Fibroblast of villous mesenchyme (primary cell): Measurements from ENCODE around the gene RAD9A. TPM values are rescaled to one million over a fixed set of nuclear protein-coding genes. Genes with fewer than 3 reads are reported as not detected.
A peak's percentile ranks its signal among the peaks of the same experiment; 100 is the strongest.

Experiments
- DNase-seq: peaks from one replicate; pipeline ENCODE4 v3.0.0-alpha.2; 2010; ENCODE audit warnings: low read depth
- H3K4me3 ChIP-seq: 2 replicates; pipeline ENCODE4 v1.5.1; 2011; ENCODE audit warnings: low read depth, mild to moderate bottlenecking, low read length
- total RNA-seq: library from RNA; depleted of rRNA; stranded (reverse); fragments of >200 nt; gene quantifications from 2 replicates; pipeline ENCODE4 v1.2.3, GENCODE V29; 2012
- TF ChIP-seq, protein P1 (sequence below): IDR thresholded peaks from 2 replicates; pipeline ENCODE4 v1.5.1; 2012; ENCODE audit warnings: low read depth, mild to moderate bottlenecking, low read length; ENCODE audit not compliant: insufficient read depth

The RAD9A gene
- total RNA-seq, 1 donor = 4.3 TPM

DNA sequence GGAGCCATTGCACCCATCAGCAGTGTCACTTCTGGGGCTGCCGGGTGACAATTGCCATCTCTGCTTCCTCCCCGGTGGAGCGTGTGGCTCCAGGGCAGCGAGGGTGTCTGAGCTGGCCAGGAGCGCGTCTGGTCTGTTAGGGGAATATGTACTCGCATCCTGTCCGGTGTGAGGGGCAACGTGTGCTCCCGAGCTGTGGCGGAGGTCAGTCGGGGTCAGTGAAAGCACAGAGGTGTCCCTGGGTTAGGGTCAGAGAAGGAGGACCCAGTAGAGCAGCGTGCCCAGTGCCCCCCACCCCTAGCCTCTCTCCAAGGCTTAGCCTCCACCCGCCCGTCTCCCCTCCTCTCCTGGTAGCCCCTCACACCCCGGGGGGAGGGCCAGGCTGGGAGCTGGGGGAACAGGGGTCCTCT, 19.9 kb upstream of the RAD9A start:
- DNase-seq = no peak
- TF ChIP-seq, protein P1, sequence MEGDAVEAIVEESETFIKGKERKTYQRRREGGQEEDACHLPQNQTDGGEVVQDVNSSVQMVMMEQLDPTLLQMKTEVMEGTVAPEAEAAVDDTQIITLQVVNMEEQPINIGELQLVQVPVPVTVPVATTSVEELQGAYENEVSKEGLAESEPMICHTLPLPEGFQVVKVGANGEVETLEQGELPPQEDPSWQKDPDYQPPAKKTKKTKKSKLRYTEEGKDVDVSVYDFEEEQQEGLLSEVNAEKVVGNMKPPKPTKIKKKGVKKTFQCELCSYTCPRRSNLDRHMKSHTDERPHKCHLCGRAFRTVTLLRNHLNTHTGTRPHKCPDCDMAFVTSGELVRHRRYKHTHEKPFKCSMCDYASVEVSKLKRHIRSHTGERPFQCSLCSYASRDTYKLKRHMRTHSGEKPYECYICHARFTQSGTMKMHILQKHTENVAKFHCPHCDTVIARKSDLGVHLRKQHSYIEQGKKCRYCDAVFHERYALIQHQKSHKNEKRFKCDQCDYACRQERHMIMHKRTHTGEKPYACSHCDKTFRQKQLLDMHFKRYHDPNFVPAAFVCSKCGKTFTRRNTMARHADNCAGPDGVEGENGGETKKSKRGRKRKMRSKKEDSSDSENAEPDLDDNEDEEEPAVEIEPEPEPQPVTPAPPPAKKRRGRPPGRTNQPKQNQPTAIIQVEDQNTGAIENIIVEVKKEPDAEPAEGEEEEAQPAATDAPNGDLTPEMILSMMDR = no peak
- H3K4me3 ChIP-seq = peak overlapping the region; percentile 65

DNA sequence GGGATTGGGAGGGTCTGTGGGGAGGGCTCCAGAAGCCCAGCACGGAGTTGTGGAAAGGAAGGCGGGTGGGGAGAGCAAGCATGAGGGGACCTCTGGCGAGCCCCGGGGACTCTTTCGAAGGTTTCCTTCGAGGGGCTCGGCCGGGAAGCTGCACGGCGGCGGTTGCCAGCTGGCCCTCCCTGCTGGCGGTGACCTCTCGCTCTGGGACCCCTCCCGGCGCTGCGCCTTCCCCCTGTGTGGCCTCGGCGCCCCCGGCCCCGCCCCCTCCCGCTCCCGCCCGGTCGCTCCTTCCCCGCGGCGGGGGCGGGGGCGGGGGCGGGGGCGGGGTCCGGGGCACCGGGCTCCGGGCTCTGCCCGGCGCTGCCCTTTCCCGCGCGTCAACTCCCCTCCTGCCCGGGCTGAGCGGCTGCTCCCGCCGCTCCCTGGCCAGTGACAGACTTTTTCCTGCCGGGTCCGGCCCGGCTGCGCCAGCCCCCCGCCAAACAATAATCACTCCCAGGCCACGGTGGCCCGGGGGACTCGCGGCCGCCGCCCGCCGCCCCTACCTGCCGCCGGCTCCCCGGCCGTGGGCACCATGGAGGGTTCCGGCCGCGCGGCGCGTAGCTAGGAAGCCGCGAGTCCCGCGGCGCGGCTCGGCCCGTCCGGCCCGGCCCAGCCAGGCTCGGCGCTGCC, 19.3 kb upstream of the RAD9A start:
- H3K4me3 ChIP-seq = peak overlapping the region; percentile 65
- TF ChIP-seq, protein P1 = no peak
- no peak for DNase-seq

DNA sequence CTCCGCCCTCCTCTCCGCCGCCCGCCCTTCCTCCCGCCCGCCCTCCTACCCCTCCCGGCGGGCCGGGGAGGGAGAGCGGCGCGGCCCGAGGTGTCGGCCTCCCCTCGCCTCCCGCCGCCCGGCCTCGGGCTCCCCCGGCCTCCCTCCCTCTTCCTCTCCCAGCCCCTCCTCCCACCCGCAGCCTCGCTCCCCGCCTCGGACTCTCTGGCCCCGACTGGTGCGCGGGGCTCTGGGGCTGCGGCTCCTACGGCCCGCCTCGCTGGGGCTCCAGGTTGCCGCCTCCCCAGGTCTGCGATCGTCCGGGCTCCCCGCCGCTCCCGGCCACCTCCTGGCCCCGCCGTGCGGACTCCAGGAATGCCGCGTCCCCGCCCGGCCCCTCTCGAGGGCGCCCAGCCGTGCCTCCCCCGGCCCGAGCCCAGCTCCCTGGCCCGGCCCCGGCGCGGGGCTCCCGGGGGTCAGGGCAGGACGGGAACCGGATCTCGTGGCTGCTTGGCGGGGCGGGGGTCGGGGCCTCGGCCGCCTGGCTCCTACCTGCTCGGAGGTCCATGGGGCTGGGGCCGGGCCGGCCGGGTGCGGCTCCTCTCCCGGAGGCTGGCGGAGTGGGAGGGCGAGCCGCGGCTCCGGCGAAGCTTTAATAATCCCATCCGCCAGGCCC, 18.7 kb upstream of the RAD9A start, which contains the start of gene CLCF1:
Gene CLCF1 (minus strand): TSS at position 606 of the 655 bp plus-strand sequence. CDS start 59 bp downstream, at position 547.
- peak within 1 kb of the TSS; percentile 65 for H3K4me3 ChIP-seq
- TF ChIP-seq, protein P1 = no peak

DNA sequence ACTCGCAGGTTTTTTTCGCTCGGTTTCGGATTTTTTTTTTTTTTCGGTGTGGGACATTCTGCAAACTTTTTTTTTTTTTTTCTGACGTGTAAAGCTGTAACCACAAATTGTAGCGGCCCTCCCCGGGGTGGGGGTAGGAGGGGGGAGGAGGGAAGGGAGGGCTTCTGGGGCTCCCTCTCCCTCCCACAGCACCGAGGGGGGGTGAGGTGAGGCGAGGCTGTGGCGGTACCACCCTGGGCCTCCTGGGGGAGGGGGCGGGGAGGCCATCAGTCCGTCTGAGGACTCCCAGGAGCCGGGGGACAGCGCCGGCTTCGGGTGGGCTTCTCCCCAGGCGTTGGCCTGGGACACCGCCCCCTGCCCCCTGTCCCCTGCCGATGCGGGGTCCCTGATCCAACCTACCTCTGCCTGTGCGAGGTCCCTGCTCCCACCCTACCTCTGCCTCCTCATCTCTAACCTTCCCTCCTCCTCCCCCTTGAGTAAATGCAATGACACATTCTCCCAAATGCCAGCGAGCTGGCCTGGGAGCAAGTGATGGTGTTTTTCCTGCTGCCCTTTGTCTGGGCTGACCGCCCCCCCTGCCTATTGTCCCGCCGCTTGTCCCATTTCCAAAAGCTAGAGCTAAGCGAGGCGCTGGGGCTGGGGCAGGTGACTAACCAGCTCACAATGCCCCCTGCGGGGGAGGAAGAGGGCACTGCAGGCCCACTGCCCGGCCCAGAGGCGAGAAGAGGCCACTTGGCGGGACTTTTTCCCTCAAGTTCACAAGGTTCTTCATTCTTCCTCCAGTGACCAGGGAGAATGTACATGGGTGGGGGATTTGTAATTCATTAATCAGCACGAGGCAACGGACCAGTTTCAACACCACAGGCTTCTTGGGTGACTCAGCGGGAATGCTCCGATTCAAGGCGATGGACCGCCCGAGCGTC, 17.9 kb upstream of the RAD9A start:
- DNase-seq = peak; percentile 95
- peak overlapping the region; percentile 65 for H3K4me3 ChIP-seq
- TF ChIP-seq, protein P1 = peak; percentile 47

More for the DNA sequence above, 18.7 kb upstream of the RAD9A start, which contains the start of gene CLCF1:
- peak; percentile 66 for DNase-seq

DNA sequence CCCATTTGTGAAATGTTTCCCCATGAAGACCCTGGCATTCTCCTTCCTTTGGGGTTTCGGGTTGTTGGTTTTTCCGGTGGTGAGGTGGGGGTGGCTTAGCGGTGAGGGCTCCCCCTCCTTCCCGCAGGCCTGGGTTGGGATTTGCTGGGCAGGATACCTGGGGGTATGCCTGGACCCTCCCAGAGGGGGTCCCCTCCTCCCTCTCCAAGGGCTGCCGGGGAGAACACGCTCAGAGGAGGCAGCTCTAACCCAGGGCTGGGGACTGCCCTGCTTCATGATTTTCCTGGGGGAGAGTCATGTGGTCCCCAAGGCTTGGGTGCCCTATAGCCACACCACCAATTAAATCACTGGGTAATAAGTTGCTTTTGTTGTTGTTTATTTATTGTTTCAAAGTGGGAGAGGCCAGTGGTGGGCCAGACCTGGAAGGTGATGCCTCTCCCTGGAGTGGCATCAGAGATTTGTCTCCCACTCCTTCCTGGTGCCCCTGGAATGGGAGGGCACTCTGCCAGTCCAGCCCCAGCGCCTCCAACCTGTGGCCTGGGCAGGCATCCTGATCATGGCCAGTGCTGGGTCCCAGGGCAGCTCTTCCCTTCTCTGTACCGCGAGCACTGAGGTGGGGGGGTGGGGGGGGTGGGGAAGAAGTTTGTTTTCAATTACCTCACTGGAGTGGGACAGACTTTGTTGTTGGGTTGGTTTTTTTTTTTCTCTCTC, 17.1 kb upstream of the RAD9A start:
- TF ChIP-seq, protein P1 = no peak
- DNase-seq = no peak
- peak overlapping the region; percentile 15 for H3K4me3 ChIP-seq
